ENCODE results near the gene DENND2D. TPM values are rescaled to one million over a fixed set of nuclear protein-coding genes. Genes with fewer than 3 reads are reported as not detected.

DENND2D gene
- total RNA-seq, 1 experiment from 2014 or later: 2.1 TPM

GRCh38 chr1:111211921-111212320 lies 11.5 kb upstream of the DENND2D start:
- TF ChIP-seq PRRX2 (CRISPR knock-in tag; IDR thresholded peaks at IDR 0.05) (no peak), E2F4 (CRISPR knock-in tag; IDR thresholded peaks at IDR 0.05; ENCODE audit: borderline replicate concordance, low read depth) (no peak), IRF1 (CRISPR knock-in tag; IDR thresholded peaks at IDR 0.05) (no peak)
- TF ChIP-seq, protein P1, sequence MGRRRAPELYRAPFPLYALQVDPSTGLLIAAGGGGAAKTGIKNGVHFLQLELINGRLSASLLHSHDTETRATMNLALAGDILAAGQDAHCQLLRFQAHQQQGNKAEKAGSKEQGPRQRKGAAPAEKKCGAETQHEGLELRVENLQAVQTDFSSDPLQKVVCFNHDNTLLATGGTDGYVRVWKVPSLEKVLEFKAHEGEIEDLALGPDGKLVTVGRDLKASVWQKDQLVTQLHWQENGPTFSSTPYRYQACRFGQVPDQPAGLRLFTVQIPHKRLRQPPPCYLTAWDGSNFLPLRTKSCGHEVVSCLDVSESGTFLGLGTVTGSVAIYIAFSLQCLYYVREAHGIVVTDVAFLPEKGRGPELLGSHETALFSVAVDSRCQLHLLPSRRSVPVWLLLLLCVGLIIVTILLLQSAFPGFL (CRISPR knock-in tag; IDR thresholded peaks at IDR 0.05; ENCODE audit: borderline replicate concordance): no peak
- POLR2A ChIA-PET: no interaction called here

DNA sequence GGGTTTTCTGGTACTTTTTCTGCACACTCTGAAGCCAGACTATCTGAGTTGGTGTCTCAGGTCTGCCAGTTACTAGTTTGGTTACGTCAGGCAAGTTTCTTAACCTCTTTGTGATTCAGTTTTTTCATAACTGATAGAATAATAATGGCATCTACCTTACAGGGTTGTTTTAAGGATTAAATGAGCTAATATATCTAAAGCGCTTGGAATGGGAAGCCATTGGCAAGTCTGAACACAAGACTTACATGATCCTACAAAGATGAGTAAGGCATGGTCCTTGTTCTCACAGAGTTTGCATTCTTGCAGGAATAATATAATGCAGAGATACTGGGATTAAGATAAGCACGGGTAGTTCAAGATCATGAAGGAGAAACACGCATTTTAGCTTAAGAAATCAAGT lies 9.2 kb upstream of the DENND2D start:
- CTCF ChIA-PET: no interaction called here
- H3K4me1 Mint-ChIP-seq: peaks cover 40% of the 10 kb centered on the region

More at GRCh38 chr1:111211921-111212320, 11.5 kb upstream of the DENND2D start:
- H3K4me3 Mint-ChIP-seq: no peak overlapping the region
- ATAC-seq (no peak), DNase-seq (ENCODE audit: low spot score) (no peak)
- peaks cover 8% of the 10 kb centered on the region; the same call in 1 of the 2 replicates for H3K9me3 Mint-ChIP-seq
- CTCF ChIA-PET: interaction anchor here (0.7 to 1.7 kb wide), 2 partner anchors 9 to 134 kb away, joined by 3 to 5 read pairs; no protein-coding TSS in a partner anchor
- peaks cover 16% of the 10 kb centered on the region for H3K27me3 Mint-ChIP-seq (ENCODE audit: low read depth)
- H3K27ac Mint-ChIP-seq: no peak overlapping the region
- H3K4me1 Mint-ChIP-seq: peaks cover 56% of the 10 kb centered on the region
- H3K36me3 Mint-ChIP-seq: no peaks in the 10 kb centered on the region

More for the DNA sequence above, 9.2 kb upstream of the DENND2D start:
- ATAC-seq: no peak
- H3K36me3 Mint-ChIP-seq: no peaks in the 10 kb centered on the region
- DNase-seq (ENCODE audit: low spot score): no peak
- H3K27ac Mint-ChIP-seq: no peak overlapping the region
- H3K27me3 Mint-ChIP-seq (ENCODE audit: low read depth): peaks cover 39% of the 10 kb centered on the region
- no peak overlapping the region for H3K4me3 Mint-ChIP-seq
- POLR2A ChIA-PET: no interaction called here
- TF ChIP-seq NR2C2 (CRISPR knock-in tag; IDR thresholded peaks at IDR 0.05): no peak
- TF ChIP-seq, protein P2, sequence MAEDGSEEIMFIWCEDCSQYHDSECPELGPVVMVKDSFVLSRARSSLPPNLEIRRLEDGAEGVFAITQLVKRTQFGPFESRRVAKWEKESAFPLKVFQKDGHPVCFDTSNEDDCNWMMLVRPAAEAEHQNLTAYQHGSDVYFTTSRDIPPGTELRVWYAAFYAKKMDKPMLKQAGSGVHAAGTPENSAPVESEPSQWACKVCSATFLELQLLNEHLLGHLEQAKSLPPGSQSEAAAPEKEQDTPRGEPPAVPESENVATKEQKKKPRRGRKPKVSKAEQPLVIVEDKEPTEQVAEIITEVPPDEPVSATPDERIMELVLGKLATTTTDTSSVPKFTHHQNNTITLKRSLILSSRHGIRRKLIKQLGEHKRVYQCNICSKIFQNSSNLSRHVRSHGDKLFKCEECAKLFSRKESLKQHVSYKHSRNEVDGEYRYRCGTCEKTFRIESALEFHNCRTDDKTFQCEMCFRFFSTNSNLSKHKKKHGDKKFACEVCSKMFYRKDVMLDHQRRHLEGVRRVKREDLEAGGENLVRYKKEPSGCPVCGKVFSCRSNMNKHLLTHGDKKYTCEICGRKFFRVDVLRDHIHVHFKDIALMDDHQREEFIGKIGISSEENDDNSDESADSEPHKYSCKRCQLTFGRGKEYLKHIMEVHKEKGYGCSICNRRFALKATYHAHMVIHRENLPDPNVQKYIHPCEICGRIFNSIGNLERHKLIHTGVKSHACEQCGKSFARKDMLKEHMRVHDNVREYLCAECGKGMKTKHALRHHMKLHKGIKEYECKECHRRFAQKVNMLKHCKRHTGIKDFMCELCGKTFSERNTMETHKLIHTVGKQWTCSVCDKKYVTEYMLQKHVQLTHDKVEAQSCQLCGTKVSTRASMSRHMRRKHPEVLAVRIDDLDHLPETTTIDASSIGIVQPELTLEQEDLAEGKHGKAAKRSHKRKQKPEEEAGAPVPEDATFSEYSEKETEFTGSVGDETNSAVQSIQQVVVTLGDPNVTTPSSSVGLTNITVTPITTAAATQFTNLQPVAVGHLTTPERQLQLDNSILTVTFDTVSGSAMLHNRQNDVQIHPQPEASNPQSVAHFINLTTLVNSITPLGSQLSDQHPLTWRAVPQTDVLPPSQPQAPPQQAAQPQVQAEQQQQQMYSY (CRISPR knock-in tag; IDR thresholded peaks at IDR 0.05): no peak
- TF ChIP-seq ZNF512 (CRISPR knock-in tag; IDR thresholded peaks at IDR 0.05; ENCODE audit: borderline replicate concordance): no peak
- TF ChIP-seq ESRRA (CRISPR knock-in tag; IDR thresholded peaks at IDR 0.05; ENCODE audit: borderline replicate concordance): no peak
- TF ChIP-seq MYBL2 (CRISPR knock-in tag; IDR thresholded peaks at IDR 0.05): no peak
- TF ChIP-seq IRF1 (CRISPR knock-in tag; IDR thresholded peaks at IDR 0.05): no peak
- no peak for TF ChIP-seq ZNF317 (CRISPR knock-in tag; IDR thresholded peaks at IDR 0.05; ENCODE audit: borderline replicate concordance, low read depth)
- TF ChIP-seq ZBTB43 (CRISPR knock-in tag; IDR thresholded peaks at IDR 0.05): no peak
- no peak for TF ChIP-seq STAT6 (CRISPR knock-in tag; conservative IDR thresholded peaks at IDR 0.05; ENCODE audit: low read depth)
- TF ChIP-seq, protein P3, sequence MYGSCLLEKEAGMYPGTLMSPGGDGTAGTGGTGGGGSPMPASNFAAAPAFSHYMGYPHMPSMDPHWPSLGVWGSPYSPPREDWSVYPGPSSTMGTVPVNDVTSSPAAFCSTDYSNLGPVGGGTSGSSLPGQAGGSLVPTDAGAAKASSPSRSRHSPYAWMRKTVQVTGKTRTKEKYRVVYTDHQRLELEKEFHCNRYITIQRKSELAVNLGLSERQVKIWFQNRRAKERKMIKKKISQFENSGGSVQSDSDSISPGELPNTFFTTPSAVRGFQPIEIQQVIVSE (CRISPR knock-in tag; IDR thresholded peaks at IDR 0.05; ENCODE audit: borderline replicate concordance): no peak
- TF ChIP-seq ZNF219 (CRISPR knock-in tag; IDR thresholded peaks at IDR 0.05; ENCODE audit: borderline replicate concordance): no peak
- TF ChIP-seq NFATC4 (CRISPR knock-in tag; IDR thresholded peaks at IDR 0.05): no peak
- H3K9me3 Mint-ChIP-seq: peaks cover 3% of the 10 kb centered on the region; the same call in 1 of the 2 replicates
